ENCODE data around the gene BAIAP2. TPM values are rescaled to one million over a fixed set of nuclear protein-coding genes. Genes with fewer than 3 reads are reported as not detected.

Gene BAIAP2
- polyA plus RNA-seq, 1 donor, result 13.6 TPM

DNA sequence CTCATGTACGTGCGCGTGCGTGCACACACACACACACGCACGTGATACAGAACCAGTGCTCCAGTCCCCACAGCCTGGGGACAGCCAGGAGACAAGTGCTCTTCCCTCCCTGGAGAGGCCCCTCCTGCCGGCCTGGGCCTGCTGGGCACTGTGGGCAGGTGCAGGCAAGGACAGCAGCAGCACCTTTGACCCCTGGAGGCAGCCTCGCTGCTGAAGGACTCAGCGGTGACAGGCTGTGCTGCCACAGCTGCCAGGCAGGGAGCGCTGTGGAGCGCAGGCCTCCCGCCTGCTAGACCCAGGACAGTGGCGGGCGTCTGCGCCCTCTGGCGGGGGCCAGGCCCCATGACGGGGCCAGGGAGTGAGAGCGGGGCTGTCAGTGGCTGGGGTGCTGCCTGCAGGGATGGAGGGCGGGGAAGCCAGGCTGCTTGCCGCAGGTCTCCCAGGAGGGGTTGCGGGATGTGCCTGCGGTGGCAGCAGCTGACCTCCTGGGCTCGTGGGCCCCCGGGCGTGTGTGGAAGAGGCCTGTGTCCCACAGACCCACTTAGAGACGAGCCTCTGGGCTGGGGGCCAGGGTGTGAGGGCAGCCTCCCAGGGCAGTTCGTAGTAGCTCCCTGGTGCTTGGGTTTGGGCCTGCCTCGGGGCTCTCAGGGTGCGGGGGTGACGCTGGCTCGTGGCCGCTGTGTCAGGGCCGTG is 66.8 kb downstream of the BAIAP2 start:
- H3K36me3 ChIP-seq (ENCODE audit: control insufficient read depth, insufficient read depth, low read length), result no peaks in the 10 kb centered on the region
- WGBS (ENCODE audit: insufficient coverage, low lambda C conversion rate), result no CpG with 5 or more reads among the region's 33 CpGs
- no peak overlapping the region for H3K27ac ChIP-seq (ENCODE audit: low read length)
- DNase-seq, result peak; percentile 68 to 77
- H3K4me3 ChIP-seq (ENCODE audit: low read length), result no peak overlapping the region
- peaks cover 15% of the 10 kb centered on the region for H3K4me1 ChIP-seq (ENCODE audit: control insufficient read depth, insufficient read depth, low read length)
- no peaks in the 10 kb centered on the region for H3K27me3 ChIP-seq (ENCODE audit: control insufficient read depth, insufficient read depth, low read length)
- no peaks in the 10 kb centered on the region for H3K9me3 ChIP-seq (ENCODE audit: control insufficient read depth, low read depth, low read length)

DNA sequence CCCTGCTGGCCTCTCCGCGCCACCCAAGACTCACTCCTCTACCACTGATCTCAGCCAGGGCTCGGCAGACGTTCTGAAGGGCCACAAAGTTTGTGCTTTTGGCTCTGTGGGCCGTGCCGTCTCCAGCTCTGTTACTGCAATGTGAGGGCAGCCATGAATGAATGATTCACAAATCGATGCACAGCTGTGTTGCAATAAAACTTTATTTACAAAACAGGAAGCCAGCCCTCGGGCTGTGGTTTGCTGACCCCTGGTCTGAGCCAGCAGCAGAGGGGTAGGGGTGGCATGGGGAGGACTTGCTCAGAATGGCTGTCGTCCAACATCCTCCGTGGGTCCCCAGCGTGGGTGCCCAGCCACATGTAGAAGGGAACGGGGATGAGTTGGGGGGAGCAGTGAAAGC is 67.4 kb downstream of the BAIAP2 start:
- no peaks in the 10 kb centered on the region for H3K36me3 ChIP-seq (ENCODE audit: control insufficient read depth, insufficient read depth, low read length)

DNA sequence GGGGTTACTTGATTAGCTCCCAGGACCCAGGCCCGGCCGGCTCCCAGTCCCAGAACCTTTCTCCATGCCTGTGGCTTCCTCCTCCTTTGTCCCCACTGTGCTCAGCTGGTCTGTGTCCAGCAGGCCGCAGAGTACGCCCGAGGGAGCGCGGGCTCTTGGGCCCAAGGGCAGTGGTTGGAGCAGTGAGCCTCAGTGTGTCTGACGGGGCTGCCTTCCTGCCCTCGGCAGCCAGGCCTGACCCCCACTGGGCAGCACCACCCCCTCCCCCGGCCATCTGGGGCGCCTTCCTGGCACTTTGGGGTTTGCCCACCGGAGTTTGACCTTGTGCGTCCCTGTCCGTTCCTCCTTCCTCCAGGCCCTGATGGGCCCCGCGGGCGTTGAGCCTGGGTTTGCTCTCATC is 67.9 kb downstream of the BAIAP2 start:
- H3K27me3 ChIP-seq (ENCODE audit: control insufficient read depth, insufficient read depth, low read length), result no peaks in the 10 kb centered on the region
- H3K36me3 ChIP-seq (ENCODE audit: control insufficient read depth, insufficient read depth, low read length), result no peaks in the 10 kb centered on the region
- 100% methylated on average over 1 of the region's 17 CpGs for WGBS (ENCODE audit: insufficient coverage, low lambda C conversion rate)
- no peak overlapping the region for H3K27ac ChIP-seq (ENCODE audit: low read length)
- DNase-seq, result no peak
- no peak overlapping the region for H3K4me3 ChIP-seq (ENCODE audit: low read length)
- no peaks in the 10 kb centered on the region for H3K9me3 ChIP-seq (ENCODE audit: control insufficient read depth, low read depth, low read length)
- H3K4me1 ChIP-seq (ENCODE audit: control insufficient read depth, insufficient read depth, low read length), result peaks cover 5% of the 10 kb centered on the region

More for the DNA sequence above, 67.4 kb downstream of the BAIAP2 start:
- H3K4me1 ChIP-seq (ENCODE audit: control insufficient read depth, insufficient read depth, low read length), result peaks cover 9% of the 10 kb centered on the region
- WGBS (ENCODE audit: insufficient coverage, low lambda C conversion rate), result no CpG with 5 or more reads among the region's 12 CpGs
- H3K27me3 ChIP-seq (ENCODE audit: control insufficient read depth, insufficient read depth, low read length), result no peaks in the 10 kb centered on the region
- no peaks in the 10 kb centered on the region for H3K9me3 ChIP-seq (ENCODE audit: control insufficient read depth, low read depth, low read length)
- no peak overlapping the region for H3K27ac ChIP-seq (ENCODE audit: low read length)
- DNase-seq, result no peak
- no peak overlapping the region for H3K4me3 ChIP-seq (ENCODE audit: low read length)

DNA sequence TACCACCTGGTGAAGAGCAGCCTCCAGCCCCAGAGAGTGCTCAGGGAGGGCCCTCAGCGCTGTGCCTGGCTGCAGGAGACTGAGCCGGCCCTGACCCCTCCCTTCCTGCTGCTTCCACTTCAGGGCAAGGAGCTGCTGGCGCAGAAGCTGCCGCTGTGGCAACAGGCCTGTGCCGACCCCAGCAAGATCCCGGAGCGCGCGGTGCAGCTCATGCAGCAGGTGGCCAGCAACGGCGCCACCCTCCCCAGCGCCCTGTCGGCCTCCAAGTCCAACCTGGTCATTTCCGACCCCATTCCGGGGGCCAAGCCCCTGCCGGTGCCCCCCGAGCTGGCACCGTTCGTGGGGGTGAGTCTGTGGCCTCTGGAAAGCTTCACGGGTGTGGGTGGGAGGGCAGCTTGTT is 68.4 kb downstream of the BAIAP2 start:
- no peak overlapping the region for H3K4me3 ChIP-seq (ENCODE audit: low read length)
- peaks cover 7% of the 10 kb centered on the region for H3K4me1 ChIP-seq (ENCODE audit: control insufficient read depth, insufficient read depth, low read length)
- WGBS (ENCODE audit: insufficient coverage, low lambda C conversion rate), result no CpG with 5 or more reads among the region's 20 CpGs
- H3K9me3 ChIP-seq (ENCODE audit: control insufficient read depth, low read depth, low read length), result no peaks in the 10 kb centered on the region
- no peaks in the 10 kb centered on the region for H3K36me3 ChIP-seq (ENCODE audit: control insufficient read depth, insufficient read depth, low read length)
- DNase-seq, result no peak
- H3K27ac ChIP-seq (ENCODE audit: low read length), result no peak overlapping the region
- H3K27me3 ChIP-seq (ENCODE audit: control insufficient read depth, insufficient read depth, low read length), result no peaks in the 10 kb centered on the region

DNA sequence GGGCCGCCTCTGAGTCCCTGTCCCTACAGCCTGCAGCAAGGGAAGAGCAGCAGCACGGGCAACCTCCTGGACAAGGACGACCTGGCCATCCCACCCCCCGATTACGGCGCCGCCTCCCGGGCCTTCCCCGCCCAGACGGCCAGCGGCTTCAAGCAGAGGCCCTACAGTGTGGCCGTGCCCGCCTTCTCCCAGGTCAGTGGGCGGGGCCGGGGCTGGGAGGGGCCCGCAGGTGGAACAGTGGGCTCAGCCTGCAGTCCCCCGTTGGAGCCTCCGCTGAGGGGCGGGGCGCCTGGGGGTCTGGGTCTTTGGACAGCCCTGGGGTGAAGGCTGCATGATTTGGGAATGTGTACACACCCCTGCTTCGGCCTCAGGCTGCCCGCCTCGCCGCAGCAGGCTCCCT is 71.8 kb downstream of the BAIAP2 start:
- WGBS (ENCODE audit: insufficient coverage, low lambda C conversion rate), result no CpG with 5 or more reads among the region's 24 CpGs
- Histone ChIP-seq H3K9me3 (ENCODE audit: control insufficient read depth, low read depth, low read length) (peaks cover 3% of the 10 kb centered on the region), H3K36me3 (ENCODE audit: control insufficient read depth, insufficient read depth, low read length) (no peaks in the 10 kb centered on the region), H3K4me1 (ENCODE audit: control insufficient read depth, insufficient read depth, low read length) (peaks cover 4% of the 10 kb centered on the region), H3K27ac (ENCODE audit: low read length) (no peak overlapping the region), H3K27me3 (ENCODE audit: control insufficient read depth, insufficient read depth, low read length) (no peaks in the 10 kb centered on the region), H3K4me3 (ENCODE audit: low read length) (no peak overlapping the region)
- DNase-seq, result no peak

DNA sequence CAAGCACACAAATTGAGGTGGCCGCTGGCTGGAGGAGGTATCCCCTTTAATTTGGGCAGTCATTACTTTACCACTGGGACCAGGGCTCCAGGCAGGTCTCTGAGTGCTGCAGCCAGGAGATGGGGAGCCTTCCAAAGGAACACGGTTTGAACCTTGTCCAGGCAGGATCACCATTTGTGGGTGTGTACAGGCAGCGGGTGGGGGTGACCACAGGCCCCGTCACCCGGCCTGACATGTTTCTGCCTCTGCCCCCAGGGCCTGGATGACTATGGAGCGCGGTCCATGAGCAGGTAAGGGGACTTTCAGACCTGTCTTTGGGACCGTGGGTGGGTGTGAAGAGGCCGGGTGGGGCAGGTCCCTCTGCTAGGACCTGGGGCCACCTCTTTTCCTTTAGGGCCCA is 73.3 kb downstream of the BAIAP2 start:
- peak in 1 of 2 donors; percentile 41 for DNase-seq
- peaks cover 2% of the 10 kb centered on the region for H3K36me3 ChIP-seq (ENCODE audit: control insufficient read depth, insufficient read depth, low read length)
- no CpG with 5 or more reads among the region's 9 CpGs for WGBS (ENCODE audit: insufficient coverage, low lambda C conversion rate)

DNA sequence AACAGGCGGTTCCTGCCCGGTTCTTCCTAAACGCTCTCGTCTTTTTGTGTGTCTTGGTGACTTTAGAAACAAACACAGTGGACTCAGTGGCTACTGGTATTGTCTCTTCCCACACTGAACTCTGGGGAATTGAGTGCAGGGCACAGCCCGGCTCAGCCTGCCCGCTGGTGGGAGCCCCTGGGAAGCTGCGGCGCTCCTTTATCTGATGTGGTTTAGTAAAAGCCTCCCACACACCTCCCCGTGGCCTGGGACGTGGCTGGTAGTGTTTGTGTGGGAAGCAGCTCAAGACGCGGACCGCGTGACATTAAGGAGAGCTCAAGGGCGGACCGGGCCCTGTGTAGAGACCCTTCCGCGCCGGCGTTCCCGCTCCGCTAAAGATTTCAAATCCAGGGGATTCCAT is 75.0 kb downstream of the BAIAP2 start:
- peaks cover 4% of the 10 kb centered on the region for H3K36me3 ChIP-seq (ENCODE audit: control insufficient read depth, insufficient read depth, low read length)
- 80% methylated on average over 1 of the region's 22 CpGs for WGBS (ENCODE audit: insufficient coverage, low lambda C conversion rate)
- DNase-seq, result no peak

More for the DNA sequence above, 73.3 kb downstream of the BAIAP2 start:
- peaks cover 3% of the 10 kb centered on the region for H3K9me3 ChIP-seq (ENCODE audit: control insufficient read depth, low read depth, low read length)
- no peak overlapping the region for H3K27ac ChIP-seq (ENCODE audit: low read length)
- H3K4me1 ChIP-seq (ENCODE audit: control insufficient read depth, insufficient read depth, low read length), result peaks cover 4% of the 10 kb centered on the region
- H3K27me3 ChIP-seq (ENCODE audit: control insufficient read depth, insufficient read depth, low read length), result no peaks in the 10 kb centered on the region
- no peak overlapping the region for H3K4me3 ChIP-seq (ENCODE audit: low read length)

DNA sequence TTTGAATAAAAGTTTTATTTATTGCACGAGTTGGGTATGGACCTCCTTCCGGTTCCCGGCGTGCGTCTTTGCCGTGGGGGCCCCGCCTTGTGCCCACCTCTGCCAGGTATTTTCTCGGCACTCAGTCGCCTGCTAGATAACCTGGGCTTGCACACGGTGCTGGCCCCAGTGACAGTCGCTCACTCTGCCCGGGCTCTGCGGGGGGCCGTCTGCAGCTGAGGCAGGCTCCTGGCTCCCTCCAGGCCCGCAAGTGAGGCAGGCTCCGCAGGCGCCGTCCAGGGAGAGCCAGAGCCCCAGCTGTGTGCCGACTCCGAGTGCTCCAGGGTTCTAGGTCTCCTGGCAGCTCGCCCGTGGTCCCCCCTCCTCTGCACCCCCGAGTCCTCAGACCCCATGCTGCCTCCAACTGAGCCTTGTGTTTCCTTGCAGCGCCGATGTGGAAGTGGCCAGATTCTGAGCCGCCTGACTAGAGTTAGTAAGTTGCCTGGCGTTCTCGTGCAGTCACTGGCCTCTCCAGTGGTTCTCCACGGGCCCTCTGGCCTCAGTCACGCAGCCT is 75.6 kb downstream of the BAIAP2 start:
- H3K36me3 ChIP-seq (ENCODE audit: control insufficient read depth, insufficient read depth, low read length), result peaks cover 6% of the 10 kb centered on the region
- peaks cover 4% of the 10 kb centered on the region for H3K4me1 ChIP-seq (ENCODE audit: control insufficient read depth, insufficient read depth, low read length)
- no peak for DNase-seq
- no peak overlapping the region for H3K4me3 ChIP-seq (ENCODE audit: low read length)
- no peaks in the 10 kb centered on the region for H3K27me3 ChIP-seq (ENCODE audit: control insufficient read depth, insufficient read depth, low read length)
- 100% methylated on average over 1 of the region's 30 CpGs for WGBS (ENCODE audit: insufficient coverage, low lambda C conversion rate)
- H3K9me3 ChIP-seq (ENCODE audit: control insufficient read depth, low read depth, low read length), result peaks cover 3% of the 10 kb centered on the region
- H3K27ac ChIP-seq (ENCODE audit: low read length), result no peak overlapping the region

More for the DNA sequence above, 75.0 kb downstream of the BAIAP2 start:
- H3K27ac ChIP-seq (ENCODE audit: low read length), result no peak overlapping the region
- no peak overlapping the region for H3K4me3 ChIP-seq (ENCODE audit: low read length)
- peaks cover 4% of the 10 kb centered on the region for H3K4me1 ChIP-seq (ENCODE audit: control insufficient read depth, insufficient read depth, low read length)
- H3K9me3 ChIP-seq (ENCODE audit: control insufficient read depth, low read depth, low read length), result peaks cover 3% of the 10 kb centered on the region
- H3K27me3 ChIP-seq (ENCODE audit: control insufficient read depth, insufficient read depth, low read length), result no peaks in the 10 kb centered on the region

DNA sequence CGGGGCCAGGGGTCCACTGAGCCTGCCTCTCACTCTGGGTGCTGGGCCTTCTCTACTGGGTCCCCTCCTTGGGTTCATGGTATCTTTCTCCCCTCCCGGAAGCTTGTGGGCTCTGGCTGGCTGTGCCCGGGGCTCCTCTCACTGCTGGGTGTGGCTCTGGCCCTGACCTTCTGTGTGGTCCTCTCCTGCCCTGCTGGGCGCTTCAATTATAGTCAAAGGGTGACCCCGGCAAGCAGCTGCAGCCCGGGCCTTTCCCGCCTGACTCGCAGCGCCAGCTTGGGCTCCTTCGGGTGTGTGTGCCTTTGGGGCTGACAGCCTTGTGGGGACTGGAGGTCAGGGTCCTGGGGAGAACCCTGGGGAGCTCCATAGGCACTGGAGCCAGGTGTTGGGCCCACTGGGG is 76.1 kb downstream of the BAIAP2 start:
- WGBS (ENCODE audit: insufficient coverage, low lambda C conversion rate), result no CpG with 5 or more reads among the region's 10 CpGs
- Histone ChIP-seq H3K36me3 (ENCODE audit: control insufficient read depth, insufficient read depth, low read length) (peaks cover 11% of the 10 kb centered on the region), H3K9me3 (ENCODE audit: control insufficient read depth, low read depth, low read length) (peaks cover 3% of the 10 kb centered on the region), H3K4me1 (ENCODE audit: control insufficient read depth, insufficient read depth, low read length) (peaks cover 4% of the 10 kb centered on the region), H3K27ac (ENCODE audit: low read length) (no peak overlapping the region), H3K4me3 (ENCODE audit: low read length) (no peak overlapping the region), H3K27me3 (ENCODE audit: control insufficient read depth, insufficient read depth, low read length) (no peaks in the 10 kb centered on the region)
- DNase-seq, result no peak

DNA sequence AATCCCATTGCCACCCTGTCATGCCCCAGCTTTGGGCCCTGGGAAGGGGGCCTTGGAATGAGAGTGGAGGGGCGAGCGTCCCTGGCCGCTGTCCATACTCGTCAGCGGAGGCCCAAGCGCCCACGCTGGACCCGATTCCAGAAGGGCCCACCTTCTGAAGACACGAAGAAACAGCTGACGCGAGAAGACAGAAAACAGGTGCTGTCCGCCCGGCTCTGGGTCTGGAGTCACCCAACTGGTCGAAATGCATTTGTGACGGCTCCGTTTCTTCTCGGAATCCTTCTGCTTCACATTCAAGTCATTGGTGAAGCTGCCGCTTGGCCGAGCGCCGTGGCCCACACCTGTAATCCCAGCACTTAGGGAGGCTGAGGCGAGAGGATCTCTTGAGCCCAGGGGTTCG is 77.5 kb downstream of the BAIAP2 start:
- no peak overlapping the region for H3K4me3 ChIP-seq (ENCODE audit: low read length)
- peaks cover 3% of the 10 kb centered on the region for H3K9me3 ChIP-seq (ENCODE audit: control insufficient read depth, low read depth, low read length)
- H3K27ac ChIP-seq (ENCODE audit: low read length), result no peak overlapping the region
- H3K4me1 ChIP-seq (ENCODE audit: control insufficient read depth, insufficient read depth, low read length), result peaks cover 4% of the 10 kb centered on the region
- DNase-seq, result no peak
- peaks cover 24% of the 10 kb centered on the region for H3K36me3 ChIP-seq (ENCODE audit: control insufficient read depth, insufficient read depth, low read length)
- WGBS (ENCODE audit: insufficient coverage, low lambda C conversion rate), result no CpG with 5 or more reads among the region's 23 CpGs
- H3K27me3 ChIP-seq (ENCODE audit: control insufficient read depth, insufficient read depth, low read length), result no peaks in the 10 kb centered on the region

Measured in large intestine (tissue), 3 donors.